ENCODE data around the gene ITPR3.

Gene ITPR3

GRCh38 chr6:33576668-33577067, 44.5 kb upstream of the ITPR3 start:
- no peaks in the 10 kb centered on the region for H3F3A ChIP-seq (ENCODE audit: insufficient read depth, low read length)
- no peaks in the 10 kb centered on the region for H3K27me3 ChIP-seq (ENCODE audit: insufficient read depth, low read length)
- H2AFZ ChIP-seq (ENCODE audit: low read length): no peak overlapping the region
- H3K36me3 ChIP-seq (ENCODE audit: insufficient read depth, low read length): peaks cover 37% of the 10 kb centered on the region; the same call in 1 of the 2 replicates
- H3K27ac ChIP-seq (ENCODE audit: low read depth, low read length, poor library complexity, severe bottlenecking): no peak overlapping the region
- no peaks in the 10 kb centered on the region for H4K20me1 ChIP-seq (ENCODE audit: insufficient read depth, low read length)
- H3K9me3 ChIP-seq (ENCODE audit: low read length): no peaks in the 10 kb centered on the region
- TF ChIP-seq, protein P1, sequence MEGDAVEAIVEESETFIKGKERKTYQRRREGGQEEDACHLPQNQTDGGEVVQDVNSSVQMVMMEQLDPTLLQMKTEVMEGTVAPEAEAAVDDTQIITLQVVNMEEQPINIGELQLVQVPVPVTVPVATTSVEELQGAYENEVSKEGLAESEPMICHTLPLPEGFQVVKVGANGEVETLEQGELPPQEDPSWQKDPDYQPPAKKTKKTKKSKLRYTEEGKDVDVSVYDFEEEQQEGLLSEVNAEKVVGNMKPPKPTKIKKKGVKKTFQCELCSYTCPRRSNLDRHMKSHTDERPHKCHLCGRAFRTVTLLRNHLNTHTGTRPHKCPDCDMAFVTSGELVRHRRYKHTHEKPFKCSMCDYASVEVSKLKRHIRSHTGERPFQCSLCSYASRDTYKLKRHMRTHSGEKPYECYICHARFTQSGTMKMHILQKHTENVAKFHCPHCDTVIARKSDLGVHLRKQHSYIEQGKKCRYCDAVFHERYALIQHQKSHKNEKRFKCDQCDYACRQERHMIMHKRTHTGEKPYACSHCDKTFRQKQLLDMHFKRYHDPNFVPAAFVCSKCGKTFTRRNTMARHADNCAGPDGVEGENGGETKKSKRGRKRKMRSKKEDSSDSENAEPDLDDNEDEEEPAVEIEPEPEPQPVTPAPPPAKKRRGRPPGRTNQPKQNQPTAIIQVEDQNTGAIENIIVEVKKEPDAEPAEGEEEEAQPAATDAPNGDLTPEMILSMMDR (IDR thresholded peaks at IDR 0.05; ENCODE audit: low read length): no peak
- H3K4me1 ChIP-seq (ENCODE audit: insufficient read depth, low read length, severe bottlenecking): peaks cover 31% of the 10 kb centered on the region
- H3K4me2 ChIP-seq (ENCODE audit: low read length): no peak overlapping the region
- no peak overlapping the region for H3K9ac ChIP-seq (ENCODE audit: low read length)
- H3K79me2 ChIP-seq (ENCODE audit: insufficient read depth, low read length): peaks cover 7% of the 10 kb centered on the region
- no peaks in the 10 kb centered on the region for H3K9me2 ChIP-seq (ENCODE audit: low read depth, low read length)
- no peak overlapping the region for H3K4me3 ChIP-seq (ENCODE audit: low read depth, low read length, poor library complexity, severe bottlenecking)

- Histone ChIP-seq H3K4me3 (ENCODE audit: low read depth, low read length, poor library complexity, severe bottlenecking) (no peak overlapping the region), H4K20me1 (ENCODE audit: insufficient read depth, low read length) (no peaks in the 10 kb centered on the region), H3K79me2 (ENCODE audit: insufficient read depth, low read length) (peaks cover 7% of the 10 kb centered on the region), H3K27me3 (ENCODE audit: insufficient read depth, low read length) (no peaks in the 10 kb centered on the region), H3K4me2 (ENCODE audit: low read length) (no peak overlapping the region), H3F3A (ENCODE audit: insufficient read depth, low read length) (no peaks in the 10 kb centered on the region), H2AFZ (ENCODE audit: low read length) (no peak overlapping the region), H3K36me3 (ENCODE audit: insufficient read depth, low read length) (peaks cover 34% of the 10 kb centered on the region; the same call in 1 of the 2 replicates), H3K9me3 (ENCODE audit: low read length) (no peaks in the 10 kb centered on the region), H3K27ac (ENCODE audit: low read depth, low read length, poor library complexity, severe bottlenecking) (peak overlapping the region; percentile 83), H3K9me2 (ENCODE audit: low read depth, low read length) (no peaks in the 10 kb centered on the region), H3K4me1 (ENCODE audit: insufficient read depth, low read length, severe bottlenecking) (peaks cover 27% of the 10 kb centered on the region), H3K9ac (ENCODE audit: low read length) (no peak overlapping the region)
- no peak for TF ChIP-seq EZH2 (IDR thresholded peaks at IDR 0.05; ENCODE audit: borderline replicate concordance, low read length)
- TF ChIP-seq, protein P1 (IDR thresholded peaks at IDR 0.05; ENCODE audit: low read length): no peak
These were observed 44.0 kb upstream of the ITPR3 start for GRCh38 chr6:33577106-33577535.

DNA sequence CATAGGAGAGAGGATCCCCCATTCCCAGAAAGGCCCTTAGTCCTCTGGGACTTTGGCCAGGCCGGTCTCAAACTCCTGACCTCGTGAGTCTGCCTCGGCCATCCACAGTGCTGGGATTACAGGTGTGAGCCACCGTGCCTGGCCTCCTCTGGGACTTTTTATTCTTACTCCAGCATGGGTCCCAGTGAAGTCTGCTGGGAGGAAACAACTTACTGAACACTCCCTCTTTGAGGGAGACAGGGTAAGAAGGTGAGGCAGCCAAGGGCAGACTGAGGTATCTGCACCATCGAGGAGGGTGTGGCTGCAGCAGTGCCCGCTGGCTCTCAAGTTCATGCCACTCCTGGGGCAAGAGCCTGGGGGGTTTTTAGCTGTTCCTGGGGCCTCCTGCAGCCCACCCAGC, 43.4 kb upstream of the ITPR3 start:
- Histone ChIP-seq H3K9ac (ENCODE audit: low read length) (no peak overlapping the region; the same call in 1 of the 2 replicates), H3K4me3 (ENCODE audit: low read depth, low read length, poor library complexity, severe bottlenecking) (peak overlapping the region; percentile 98), H3K4me2 (ENCODE audit: low read length) (peak overlapping the region; percentile 95; the same call in 1 of the 2 replicates), H3K9me3 (ENCODE audit: low read length) (no peaks in the 10 kb centered on the region), H3K36me3 (ENCODE audit: insufficient read depth, low read length) (peaks cover 32% of the 10 kb centered on the region; the same call in 1 of the 2 replicates), H3K4me1 (ENCODE audit: insufficient read depth, low read length, severe bottlenecking) (peaks cover 23% of the 10 kb centered on the region), H3K27me3 (ENCODE audit: insufficient read depth, low read length) (no peaks in the 10 kb centered on the region), H3K27ac (ENCODE audit: low read depth, low read length, poor library complexity, severe bottlenecking) (peak overlapping the region; percentile 83), H4K20me1 (ENCODE audit: insufficient read depth, low read length) (no peaks in the 10 kb centered on the region), H3K9me2 (ENCODE audit: low read depth, low read length) (no peaks in the 10 kb centered on the region), H3K79me2 (ENCODE audit: insufficient read depth, low read length) (peaks cover 7% of the 10 kb centered on the region), H3F3A (ENCODE audit: insufficient read depth, low read length) (no peaks in the 10 kb centered on the region), H2AFZ (ENCODE audit: low read length) (no peak overlapping the region)
- TF ChIP-seq, protein P1 (IDR thresholded peaks at IDR 0.05; ENCODE audit: low read length): no peak
- TF ChIP-seq EZH2 (IDR thresholded peaks at IDR 0.05; ENCODE audit: borderline replicate concordance, low read length): no peak
